Measurements from ENCODE around the gene TMEM43.

DNA sequence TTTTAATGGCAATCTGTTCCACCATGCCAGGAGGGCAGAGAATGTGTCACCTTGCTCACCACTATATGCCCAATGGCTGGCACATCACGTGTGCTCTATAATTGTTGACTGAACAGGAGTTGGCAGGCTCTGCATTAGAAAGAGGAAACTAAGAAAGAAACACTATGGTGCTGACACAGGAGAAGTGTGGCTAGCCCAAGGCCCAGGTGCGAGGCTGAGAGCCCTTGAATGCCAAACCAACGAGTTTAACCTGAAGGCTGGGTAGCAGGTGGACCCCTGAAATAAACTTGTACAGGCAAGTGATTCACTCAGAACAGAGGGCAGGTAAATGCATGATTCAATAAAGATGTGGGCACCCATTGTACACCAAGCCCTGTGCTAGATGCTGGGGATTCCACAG is 2.6 kb upstream of the TMEM43 start:
- TF ChIP-seq POLR2A (IDR thresholded peaks at IDR 0.05; ENCODE audit: low read depth, low read length), result no peak
- TF ChIP-seq POLR2AphosphoS5 (IDR thresholded peaks at IDR 0.05; ENCODE audit: low read depth, low read length), result no peak
- TF ChIP-seq TAF1 (IDR thresholded peaks at IDR 0.05; ENCODE audit: low read depth, low read length), result no peak
- no peak for TF ChIP-seq PAX5 (IDR thresholded peaks at IDR 0.05; ENCODE audit: insufficient read depth, low read length, severe bottlenecking)
